Activated CD8-positive, alpha-beta memory T cell treated with anti-CD3 and anti-CD28 coated beads, Interleukin-2, amount 50 U/mL, for 4 hours (primary cell): Measurements from ENCODE around the gene ANKRD35.

Source experiments
- DNase-seq: peaks from one replicate; pipeline ENCODE4 v3.0.0-alpha.2; 2020

ANKRD35 gene

DNA sequence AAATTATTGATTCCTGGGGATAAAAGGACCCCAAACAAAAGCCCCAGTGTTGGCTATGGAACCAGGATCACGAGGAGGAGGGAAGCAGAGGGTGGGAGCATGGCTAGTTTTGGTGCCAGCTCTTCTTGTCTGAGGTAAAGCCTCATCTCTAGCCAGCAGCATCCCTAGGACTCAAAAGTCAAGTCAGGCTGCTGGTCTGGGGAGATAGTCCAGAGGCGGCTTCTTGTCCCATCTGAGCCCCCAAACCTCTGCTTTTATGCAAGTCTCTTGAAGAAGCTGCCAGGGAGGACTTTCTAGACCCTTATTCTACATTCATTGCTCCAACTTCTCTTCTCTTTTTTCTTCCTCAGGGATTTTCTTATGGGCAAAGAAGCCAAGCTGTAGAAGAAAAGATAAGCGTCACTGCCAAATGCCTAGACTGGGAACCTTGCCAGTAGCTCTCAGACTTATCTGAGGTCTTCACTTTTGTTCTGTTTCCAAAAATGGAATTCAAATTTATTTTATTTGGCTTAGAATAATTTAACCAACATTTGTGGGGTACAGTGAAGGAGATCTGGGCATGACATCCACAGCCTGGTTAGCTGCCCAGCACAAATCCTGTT, 6.9 kb upstream of the ANKRD35 start:
- no peak for DNase-seq

DNA sequence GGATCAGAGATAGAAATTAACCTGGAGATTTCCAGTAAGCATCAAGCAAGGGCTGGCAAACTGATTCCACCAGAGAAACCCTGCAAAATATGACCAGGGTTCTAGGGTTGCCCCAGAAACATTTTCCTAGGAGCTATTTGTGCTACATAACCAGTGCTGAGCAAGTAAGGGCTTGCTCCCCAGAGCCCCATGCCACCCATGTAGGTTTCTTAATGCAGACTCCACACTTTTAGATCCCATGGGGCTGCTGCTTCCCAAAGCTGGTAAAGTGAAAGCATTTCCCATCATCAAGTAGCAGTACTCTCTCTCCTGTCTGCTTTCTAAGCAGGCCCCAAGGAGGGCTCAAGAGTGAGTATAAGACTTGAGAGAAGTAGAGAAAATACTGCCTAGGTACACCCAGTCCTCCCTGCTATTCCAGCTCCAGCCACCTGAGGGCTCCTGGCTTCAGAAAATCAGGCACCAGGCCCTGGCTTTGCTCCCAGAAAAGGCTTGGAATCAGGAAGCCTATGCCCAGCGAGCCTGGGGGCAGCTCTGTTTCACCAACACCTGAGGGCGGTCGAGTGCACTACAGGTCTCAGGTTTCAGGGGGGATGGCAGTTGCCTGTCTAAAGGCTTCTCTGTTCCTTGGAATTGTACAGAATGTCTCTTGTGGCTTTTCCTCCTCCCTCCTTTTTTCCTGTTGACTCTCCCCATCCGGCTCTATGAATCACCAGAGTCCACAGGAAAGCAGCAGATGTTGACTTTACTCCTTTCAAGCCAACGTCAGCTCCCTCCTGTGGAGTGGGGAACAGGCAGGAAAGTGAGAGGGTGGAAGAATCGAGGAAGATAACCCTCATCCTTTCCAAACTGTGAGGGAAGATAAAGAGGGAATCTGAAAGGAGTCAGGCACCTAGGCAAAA, 6.2 kb upstream of the ANKRD35 start:
- DNase-seq: peak; percentile 52

DNA sequence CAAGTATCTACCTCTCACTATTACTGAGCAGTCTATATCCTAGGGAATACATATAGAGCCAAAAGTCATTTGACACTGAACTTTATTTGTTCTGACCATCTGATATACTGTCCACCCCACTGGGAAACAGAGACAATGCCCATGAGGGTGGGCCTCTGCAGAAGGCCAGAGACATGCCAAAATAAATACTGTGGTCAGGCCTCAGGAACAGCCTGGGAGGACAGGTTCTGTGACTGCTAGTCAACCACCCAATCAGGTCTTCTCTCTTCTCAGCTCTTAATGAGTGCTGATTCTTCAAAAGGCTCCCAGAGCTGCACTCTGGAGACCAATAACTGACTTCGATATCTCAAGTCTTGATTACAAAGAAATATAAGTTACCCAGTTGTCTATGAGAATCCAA, 5.5 kb upstream of the ANKRD35 start:
- DNase-seq: no peak

DNA sequence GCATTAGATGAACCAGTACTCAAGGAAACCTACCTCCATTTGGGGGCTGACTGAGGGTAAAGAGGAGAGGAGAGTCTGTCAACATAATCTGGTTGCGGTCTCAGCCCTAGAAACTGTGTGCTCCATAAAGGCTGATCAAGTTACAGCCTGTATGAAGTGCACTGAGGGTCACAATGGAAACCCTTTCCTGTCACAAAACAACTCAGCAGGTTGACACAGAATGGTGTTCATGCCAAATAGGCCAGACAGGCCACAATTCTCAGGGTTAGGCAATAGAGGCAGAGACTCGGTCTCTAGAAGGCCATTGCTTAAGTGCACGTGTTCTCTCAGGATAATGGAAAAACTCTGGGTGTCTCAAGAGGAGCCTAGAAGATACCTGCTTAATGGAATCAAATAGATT, 4.1 kb upstream of the ANKRD35 start:
- no peak for DNase-seq

DNA sequence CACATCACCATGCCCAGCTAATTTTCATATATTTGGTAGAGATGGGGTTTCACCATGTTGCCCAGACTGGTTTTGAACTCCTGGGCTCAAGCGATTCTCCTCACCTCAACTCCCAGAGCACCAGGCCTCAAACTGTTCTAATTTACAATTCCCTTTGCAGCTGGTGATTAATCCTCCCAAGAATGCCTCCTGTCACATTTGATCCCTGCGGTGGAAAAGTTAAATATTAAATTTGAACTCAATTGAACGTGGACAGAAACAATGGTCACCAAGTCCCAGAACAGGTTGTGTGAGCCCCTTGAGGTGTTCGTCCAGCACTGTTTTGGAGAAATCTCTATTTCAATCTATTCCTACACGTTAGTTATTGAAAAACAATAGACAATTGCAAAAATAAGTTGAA, 2.0 kb upstream of the ANKRD35 start:
- no peak for DNase-seq

DNA sequence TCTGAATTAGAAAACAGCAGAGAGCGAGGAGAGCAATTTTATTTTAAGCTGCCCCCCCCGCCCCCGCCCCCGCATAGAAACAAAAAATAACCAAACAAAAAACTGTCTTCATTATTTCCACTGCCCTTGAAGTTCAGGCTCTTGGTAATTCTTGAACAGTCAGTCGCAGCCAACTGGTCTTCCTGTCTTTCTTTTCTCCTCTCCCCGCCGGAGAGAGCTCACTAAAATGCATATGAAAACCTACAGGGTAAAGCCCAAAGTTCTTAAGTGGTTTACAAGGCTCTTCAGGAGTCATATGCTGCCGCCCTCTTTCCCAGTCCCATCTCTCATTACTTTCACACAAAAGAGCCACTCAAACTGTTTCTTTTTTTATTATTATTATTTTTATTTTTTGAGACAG, 1.1 kb upstream of the ANKRD35 start:
- no peak for DNase-seq

DNA sequence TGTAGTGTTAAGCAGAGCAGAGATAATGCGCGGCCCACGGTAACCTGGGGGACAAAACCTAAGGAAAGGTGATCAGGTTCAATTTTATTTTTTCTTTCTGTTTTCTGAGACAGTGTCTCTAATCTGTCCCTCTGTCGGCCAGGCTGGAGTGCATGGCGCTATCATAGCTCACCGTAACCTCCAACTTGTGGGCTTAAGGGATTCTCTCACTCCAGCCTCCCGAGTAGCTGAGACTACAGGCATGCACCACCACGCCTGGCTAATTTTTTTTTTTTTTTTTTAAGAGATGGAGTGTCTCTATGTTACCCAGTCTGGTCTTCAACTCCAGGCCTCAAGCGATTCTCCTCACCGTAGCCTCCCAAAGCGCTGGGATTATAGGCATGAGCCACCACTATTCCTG, 724 bp upstream of the ANKRD35 start:
- no peak for DNase-seq

DNA sequence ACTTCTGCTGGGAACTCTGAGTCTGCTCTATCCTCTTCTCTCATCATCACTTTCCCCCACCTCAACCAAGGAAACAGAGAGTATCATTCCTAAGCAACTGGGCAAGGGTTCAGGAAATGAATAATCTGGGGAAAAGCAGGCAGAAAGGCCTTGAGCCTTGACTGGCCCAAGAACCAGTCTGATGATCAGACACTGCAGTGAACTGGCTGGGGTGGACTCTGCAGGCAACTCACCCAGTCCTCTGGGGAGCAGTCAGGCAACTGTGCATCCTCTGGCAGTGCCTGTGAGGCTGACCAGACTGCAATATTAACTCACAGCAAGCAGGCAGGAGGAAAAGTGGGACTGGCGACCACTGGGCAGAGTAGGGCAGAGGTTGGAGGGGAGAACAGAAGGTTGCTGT, 991 bp downstream of the ANKRD35 start:
- DNase-seq: no peak

DNA sequence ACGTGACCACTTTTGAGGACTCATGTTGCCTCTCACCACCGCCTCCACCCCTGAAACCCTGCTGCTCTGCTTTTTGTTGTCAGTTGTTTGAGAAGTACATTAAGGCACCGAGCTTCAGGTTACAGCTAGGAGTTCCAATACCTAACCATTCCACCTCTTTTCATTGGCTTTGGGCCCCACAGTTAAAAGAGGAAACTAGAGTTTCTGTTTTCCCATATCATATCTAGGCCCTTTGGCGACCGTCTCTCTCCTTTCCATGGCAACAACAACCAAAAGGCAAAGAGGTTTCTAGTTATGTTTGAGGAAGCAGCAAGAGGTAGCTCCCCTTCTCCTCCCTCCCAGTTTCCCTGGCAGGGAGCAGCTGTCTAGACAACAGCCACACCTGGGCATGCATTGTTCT, 5.9 kb downstream of the ANKRD35 start:
- DNase-seq: no peak

DNA sequence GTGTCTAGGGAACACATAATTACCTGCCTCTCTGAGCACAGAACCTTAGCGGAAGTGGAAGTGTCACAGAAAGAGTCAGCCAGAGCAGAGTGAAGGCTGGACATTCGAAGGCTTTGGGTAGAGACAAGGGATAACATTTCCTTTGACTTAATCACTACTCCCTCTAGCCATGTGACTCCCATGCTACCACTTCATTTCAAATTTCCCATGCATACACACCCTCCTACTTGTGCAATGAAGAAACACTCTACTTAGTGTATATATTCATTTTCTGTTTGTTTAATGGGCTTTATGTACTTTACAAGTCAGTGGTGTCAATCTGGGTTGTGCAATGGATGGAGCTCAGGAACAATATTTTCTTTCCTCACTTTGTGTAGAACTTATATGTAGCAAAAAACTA, 6.9 kb downstream of the ANKRD35 start:
- DNase-seq: no peak

DNA sequence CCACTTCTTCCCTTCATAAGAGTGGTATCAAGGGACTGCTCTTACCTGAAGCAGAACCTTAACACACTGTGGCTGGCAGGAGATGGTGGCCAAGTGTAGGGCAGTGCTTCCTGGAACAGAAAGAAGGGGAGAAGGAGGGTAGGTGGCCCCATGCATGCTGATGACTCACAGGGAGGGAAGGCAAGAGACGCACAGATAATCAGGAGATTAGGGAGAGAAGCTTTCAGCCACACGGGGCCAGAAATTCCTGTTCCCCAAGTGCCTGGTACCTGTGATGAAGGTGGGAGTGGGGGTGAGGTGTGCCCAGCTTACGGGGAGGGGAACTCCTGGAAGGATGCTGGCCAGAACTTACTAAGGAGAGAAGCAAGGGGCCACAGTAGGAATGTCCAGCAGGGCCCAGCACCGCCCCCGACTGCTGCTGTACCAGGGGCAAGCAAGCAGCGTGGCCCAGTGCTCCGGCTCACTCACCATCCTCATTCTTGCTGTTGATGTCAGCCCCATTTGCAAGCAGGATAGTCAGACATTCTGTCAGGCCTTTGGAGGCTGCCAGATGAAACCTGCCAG, 7.7 kb downstream of the ANKRD35 start:
- no peak for DNase-seq

DNA sequence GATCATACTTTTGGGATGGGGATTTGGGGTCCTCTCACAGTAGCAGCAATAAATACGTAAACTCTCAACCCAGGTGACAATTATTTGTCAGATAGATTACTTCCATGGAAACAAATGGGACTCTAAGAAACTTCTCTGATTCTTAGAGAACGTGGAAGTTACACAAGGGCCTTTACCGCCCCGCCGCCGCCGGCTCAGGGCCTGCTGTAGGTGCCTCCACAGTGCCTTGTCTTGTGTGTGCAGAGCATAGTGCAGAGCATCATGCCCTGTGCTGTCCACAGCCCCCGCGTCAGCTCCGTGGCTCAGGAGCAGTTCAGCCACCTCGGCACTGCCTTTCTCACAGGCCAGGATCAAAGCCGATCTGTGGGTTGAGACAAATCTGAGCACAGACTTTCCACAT, 11.0 kb downstream of the ANKRD35 start:
- DNase-seq: no peak

DNA sequence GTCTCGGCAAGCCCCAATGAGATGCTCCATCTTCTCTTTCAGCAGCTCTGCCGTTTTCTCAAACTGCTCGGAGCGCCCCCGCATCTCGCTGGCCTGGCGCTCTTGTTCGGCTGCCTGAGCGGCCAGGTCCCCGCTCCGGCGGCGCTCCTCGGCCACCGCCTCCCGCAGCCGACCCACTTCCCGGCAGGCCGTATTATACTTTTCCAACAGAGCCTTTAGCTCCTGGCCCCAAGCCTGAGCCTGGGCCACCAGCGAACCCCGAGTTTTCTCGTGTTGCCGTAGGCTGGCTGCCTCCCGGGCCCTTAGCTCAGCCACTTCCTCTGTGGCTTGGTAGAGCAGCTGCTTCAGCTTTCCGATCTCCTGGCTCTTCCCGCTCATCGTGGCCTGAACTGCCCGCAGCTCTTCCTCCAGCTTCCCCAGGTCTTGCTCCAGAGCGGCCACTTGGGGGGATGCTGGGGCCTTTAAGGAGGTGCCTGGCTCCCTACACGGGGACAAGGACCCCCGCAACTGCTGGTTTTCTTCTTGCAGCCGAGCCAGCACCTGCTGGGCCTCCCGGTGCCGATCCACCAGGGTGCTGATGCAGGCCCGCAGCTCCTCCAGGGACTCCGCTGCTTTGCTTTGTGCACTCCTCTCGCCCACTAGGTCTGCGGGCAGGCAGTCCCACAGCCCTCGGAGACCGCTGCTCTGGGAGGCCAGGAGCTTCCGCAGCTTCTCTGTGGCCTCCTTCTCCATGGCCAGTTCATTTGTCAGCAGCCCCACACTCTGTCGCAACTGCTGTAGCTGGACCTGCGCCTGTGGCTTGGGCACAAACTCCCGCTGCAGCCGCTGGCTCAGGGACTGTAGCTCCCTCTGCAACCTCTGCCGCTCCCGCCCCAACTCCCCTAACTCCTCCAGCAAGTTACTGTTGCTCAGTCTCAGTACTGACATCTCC, 13.4 kb downstream of the ANKRD35 start:
- DNase-seq: peak; percentile 44

DNA sequence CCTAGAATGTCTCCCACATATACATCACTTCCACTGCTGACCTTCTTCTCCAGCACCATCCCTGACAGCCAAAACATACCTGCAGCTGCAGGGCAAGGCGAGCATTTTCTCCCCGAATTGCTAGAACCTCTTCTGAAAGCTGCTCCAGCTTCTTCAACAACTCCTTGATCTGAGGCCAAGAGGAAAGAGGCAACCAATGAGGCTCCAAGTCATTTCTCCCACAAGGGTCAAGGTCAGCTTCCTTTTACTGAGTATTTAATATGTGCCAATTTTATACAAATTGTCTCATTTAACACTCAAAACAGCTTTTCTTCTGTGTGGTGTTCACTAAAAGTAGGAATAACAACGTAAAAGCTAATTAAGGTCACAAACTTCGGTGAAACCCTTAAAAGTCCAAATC, 17.4 kb downstream of the ANKRD35 start:
- DNase-seq: no peak

DNA sequence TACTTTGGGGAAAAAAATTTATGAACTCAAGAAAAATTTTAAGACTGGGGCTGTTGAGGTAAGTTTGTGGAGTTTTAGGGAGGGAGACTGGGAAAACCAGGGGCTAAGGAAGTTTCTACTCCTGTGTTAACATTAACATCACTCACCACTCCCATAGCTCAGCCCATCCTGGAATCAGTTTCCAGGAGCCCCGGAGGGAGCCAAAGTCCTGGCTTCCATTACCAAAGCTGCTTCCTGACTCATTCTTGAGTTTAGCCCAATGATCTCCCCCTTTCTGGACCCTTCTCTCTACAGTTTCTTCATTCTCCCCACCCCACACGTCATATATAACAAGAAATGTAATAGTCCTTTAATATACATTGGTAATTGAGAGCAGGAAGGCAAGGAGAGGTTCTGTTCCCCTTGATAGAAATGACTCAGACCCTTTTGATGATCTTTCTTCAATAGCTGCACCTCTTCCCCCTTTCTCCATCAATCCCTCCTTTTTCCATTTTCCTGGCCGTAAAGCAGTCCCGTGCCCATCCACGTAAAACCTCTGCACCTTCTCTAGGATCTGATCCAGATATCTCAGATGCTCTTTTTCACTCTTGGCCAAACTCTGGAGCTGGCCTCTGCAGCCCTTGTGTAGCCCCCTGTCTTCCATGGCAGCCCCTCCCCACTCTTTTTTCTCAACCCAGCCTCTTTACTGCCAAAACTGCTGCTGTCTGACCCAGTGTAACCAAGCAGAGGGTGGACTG, 22.2 kb downstream of the ANKRD35 start:
- DNase-seq: no peak

DNA sequence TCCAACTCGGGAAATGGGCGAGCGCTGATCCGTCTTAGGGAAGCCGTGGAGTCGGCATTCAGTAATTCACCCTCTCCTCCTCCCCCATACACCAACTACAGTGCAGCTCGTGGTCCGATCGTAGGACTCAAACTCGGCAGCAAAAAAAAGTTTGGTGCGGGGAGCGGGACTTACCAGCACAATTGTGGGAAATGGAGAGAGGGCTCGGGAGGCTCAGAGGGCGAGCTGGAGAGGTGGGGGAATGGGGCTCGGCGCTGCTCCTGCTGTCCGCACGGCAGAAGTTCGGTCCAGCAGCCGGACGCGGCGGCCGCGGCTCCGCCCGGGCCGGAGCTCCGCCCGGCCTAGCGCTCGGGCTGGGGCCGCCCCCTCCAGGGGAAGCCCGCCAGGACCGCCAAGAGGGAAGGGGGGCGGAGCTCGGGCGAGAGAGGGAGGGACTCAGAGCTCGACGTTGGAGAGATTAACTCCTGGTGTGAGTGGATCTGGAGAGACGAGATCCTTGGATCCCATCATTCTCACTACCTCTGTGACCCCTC, 26.1 kb downstream of the ANKRD35 start:
- peak; percentile 79 for DNase-seq

DNA sequence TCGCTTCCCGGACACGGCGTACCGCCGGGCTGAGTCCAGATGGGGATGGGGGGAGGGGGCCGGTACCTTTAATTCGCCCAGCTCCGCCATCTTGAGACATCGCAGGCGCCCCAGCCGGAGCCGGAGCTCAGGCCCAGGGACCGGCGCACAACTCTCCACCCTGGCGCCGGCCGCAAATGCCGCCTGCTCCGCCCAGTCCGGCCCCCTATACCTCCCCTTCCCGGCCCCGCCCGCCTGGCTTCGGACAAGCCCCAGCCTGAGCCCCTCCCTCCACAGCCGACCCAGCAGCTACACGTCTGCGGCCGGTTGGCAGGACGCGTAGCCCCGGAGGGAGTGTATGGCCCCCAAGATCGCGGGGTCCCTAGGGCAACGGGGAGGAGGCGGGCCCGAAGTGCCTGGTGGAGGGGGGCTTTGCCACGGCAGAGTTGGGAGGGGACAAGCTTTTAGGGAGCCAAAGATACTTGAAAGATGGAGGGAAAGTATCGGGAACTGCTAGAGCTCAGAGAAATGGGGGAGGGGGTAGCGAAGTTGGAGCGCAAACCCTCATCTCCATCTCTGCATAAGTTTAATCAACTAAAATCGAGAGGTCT, 26.7 kb downstream of the ANKRD35 start, which contains the start of gene PIAS3:
Gene PIAS3 (minus strand): TSS at position 181 of the 590 bp plus-strand sequence. CDS start 91 bp downstream, at position 90.
- DNase-seq: peak; percentile 80

DNA sequence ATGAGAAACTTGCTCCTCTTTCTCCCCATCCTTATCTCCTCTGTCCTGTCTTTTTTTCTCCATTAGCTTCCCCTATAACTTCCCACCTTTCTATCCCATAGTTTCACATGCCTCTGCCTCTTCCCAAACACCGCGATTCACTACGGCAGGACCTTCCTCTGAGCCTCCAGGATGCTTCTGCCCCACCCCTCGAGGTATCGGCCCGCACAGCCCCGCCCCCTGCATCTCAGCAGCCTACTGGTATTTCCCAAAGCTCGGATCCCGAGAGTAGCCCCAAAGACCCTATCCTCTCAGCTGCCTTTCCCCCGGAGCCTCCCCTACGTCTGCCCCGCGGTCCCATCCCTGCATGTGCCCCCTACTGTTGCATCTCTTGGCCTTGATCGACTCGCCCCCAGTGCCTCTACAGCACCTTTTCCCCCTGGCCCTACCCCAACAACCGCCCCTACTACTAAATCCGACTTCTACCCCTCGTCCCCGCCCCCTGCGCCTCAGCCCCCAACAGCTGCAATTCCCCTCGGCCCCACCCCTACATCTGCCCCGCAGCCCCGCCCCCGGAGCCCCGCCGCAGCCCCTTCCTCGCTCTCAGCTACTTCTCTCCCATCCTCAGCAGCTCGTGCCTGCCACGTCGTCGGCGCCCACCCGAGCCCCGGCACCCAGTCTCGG, 27.3 kb downstream of the ANKRD35 start:
- peak; percentile 71 for DNase-seq

DNA sequence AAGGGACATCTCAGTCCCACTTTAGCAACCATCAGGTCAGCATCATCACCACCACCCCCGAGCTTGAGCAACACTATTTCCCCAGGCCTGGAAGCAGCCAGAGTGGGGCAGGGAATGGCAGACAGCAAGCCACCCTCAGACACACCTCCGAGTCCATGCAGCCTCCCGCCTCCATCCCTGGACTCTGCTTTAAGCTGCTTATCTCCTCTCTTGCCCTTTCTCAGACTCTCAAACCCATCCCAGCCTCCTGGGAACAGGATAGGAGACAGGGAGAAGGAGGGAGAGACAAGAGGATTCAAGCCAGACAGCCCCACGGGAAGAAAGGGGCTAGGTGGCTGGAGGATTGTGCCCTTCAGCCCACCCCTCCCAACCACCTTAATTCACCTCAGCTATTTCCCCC, 28.5 kb downstream of the ANKRD35 start:
- no peak for DNase-seq

DNA sequence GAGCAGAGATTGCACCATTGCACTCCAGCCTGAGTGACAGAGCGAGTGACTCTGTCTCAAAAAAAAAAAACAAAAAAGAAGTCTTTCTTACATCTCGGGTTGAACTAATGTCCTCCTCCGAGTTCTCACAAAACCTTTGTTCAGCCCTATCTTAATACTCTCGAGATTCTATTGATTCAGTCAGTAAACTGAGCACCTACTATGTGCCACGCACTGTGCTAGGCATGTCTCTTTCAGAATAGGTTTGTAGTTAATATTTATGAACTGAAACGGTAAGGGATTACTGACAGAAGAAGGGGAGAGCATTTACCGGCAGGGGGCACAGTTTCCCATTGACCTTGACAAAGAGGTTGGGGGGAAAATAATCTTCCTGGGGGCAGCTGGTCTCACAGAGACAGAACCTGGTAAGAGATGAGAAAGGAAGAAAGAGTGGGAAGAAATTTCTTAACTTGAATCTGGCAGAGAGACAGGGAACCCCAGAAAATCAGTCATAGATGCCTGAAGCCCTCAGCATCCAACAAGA, 30.2 kb downstream of the ANKRD35 start:
- no peak for DNase-seq
